ENCODE results near the gene AANAT. TPM values are rescaled to one million over a fixed set of nuclear protein-coding genes. Genes with fewer than 3 reads are reported as not detected.

The AANAT gene
- polyA plus RNA-seq, 2 of the 4 experiments (the other 2 are of a cell fraction) = 0.08 TPM; not detected in 1

DNA sequence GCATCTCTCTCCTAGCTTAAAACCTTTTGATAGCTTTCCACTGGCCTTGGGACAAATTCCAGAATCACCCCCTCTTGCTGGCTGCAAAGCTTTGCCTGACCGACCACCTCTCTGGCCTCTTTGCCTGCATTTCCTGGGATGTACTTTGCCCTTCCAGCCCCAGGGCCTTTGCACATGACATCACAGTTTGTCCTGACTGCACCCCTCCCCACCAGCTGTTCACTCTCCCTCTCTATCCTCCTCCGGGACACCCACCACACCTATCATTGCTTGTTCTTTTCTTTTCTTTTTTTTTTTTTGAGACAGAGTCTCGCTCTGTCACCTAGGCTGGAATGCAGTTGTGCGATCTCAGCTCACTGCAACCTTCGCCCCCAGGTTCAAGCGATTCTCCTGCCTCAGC lies 7.9 kb downstream of the AANAT start:
- no peaks in the 10 kb centered on the region for H3K9me3 ChIP-seq
- FAIRE-seq (no peak), ATAC-seq (no peak), DNase-seq (ENCODE audit: low read depth in 1 of 2, low spot score in 1 of 2) (no peak)
- no peak overlapping the region for H3K27ac ChIP-seq
- TF ChIP-seq KDM1A (IDR thresholded peaks at IDR 0.05; ENCODE audit: low read depth) = peak; percentile 56; the same call in 1 of the 2 replicates
- no peak for TF ChIP-seq PHF8 (IDR thresholded peaks at IDR 0.05; ENCODE audit: borderline replicate concordance, low read depth)
- 0 out of 2 replicates have a peak, but pooled peaks have one; percentile 33 for TF ChIP-seq RCOR1 (IDR thresholded peaks at IDR 0.05; ENCODE audit: low read depth, low read length)
- H3K4me3 ChIP-seq = no peak overlapping the region
- WGBS (ENCODE audit: missing lambda C conversion rate) = 91% methylated on average over 6 of the region's 6 CpGs
- H3K4me1 ChIP-seq = no peaks in the 10 kb centered on the region
- POLR2A ChIA-PET = no interaction called here
- no peak overlapping the region for H3K4me2 ChIP-seq
- CTCF ChIA-PET = interaction anchor here (0.8 to 64.5 kb wide), 7 partner anchors 13 to 172 kb away, joined by 3 to 1994 read pairs (median 4); partner anchors contain the start of genes AANAT, RHBDF2 and UBE2O

DNA sequence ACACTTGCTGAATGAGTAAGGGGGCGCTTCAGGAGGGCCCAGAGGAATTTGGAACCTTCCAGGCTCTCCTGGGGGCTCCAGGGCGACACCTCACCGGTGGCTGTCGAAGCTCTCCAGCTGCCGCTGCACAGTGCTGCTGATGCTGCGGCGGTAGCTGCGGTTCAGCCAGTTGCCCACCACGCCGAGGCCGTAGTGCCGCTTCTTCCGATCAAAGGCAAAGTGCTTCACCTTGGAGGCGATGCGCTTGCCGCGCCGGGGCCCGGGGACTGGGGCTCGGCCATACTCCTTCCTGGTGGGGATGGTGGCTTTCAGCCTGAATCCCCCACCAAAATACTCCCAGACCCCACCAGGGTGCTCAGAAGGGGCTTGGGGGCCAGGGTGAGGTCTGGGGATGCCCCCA lies 9.3 kb downstream of the AANAT start:
- WGBS (ENCODE audit: missing lambda C conversion rate) = 93% methylated on average over 20 of the region's 20 CpGs

More for the DNA sequence above, 9.3 kb downstream of the AANAT start:
- ChIA-PET POLR2A (no interaction called here), CTCF (interaction anchor here (2.1 to 64.5 kb wide), 3 partner anchors 14 to 68 kb away, joined by 12 to 1994 read pairs (median 1994); partner anchors contain the start of genes AANAT, RHBDF2 and UBE2O)
- DNase-seq (ENCODE audit: low read depth in 1 of 2, low spot score in 1 of 2) = no peak
- no peak for FAIRE-seq
- Histone ChIP-seq H3K27ac (no peak overlapping the region), H3K4me1 (no peaks in the 10 kb centered on the region), H3K4me2 (no peak overlapping the region), H3K9me3 (no peaks in the 10 kb centered on the region), H3K4me3 (no peak overlapping the region)
- no peak for ATAC-seq
- TF ChIP-seq RARB (CRISPR knock-in tag; IDR thresholded peaks at IDR 0.05) (no peak), HOXB5 (CRISPR knock-in tag; IDR thresholded peaks at IDR 0.05) (no peak), RAD21 (conservative IDR thresholded peaks at IDR 0.05 in 1 of 2, IDR thresholded peaks at IDR 0.05 in 1 of 2) (no peak), NFE2L2 (conservative IDR thresholded peaks at IDR 0.05; ENCODE audit: low read length) (no peak), MYC (IDR thresholded peaks at IDR 0.05; ENCODE audit: borderline replicate concordance, low read length) (no peak), KDM1A (IDR thresholded peaks at IDR 0.05; ENCODE audit: low read depth) (no peak), BCL3 (IDR thresholded peaks at IDR 0.05) (no peak), GATA3 (IDR thresholded peaks at IDR 0.05; ENCODE audit: borderline replicate concordance) (no peak), PHF8 (IDR thresholded peaks at IDR 0.05; ENCODE audit: borderline replicate concordance, low read depth) (no peak), ZFP36 (IDR thresholded peaks at IDR 0.05; ENCODE audit: borderline replicate concordance, partially characterized antibody) (no peak), HOXA7 (CRISPR knock-in tag; IDR thresholded peaks at IDR 0.05) (no peak), HDAC2 (IDR thresholded peaks at IDR 0.05) (no peak), NPAS2 (CRISPR knock-in tag; IDR thresholded peaks at IDR 0.05; ENCODE audit: borderline replicate concordance) (no peak), ESRRA (IDR thresholded peaks at IDR 0.05; ENCODE audit: borderline replicate concordance, low read length) (no peak), CHD4 (IDR thresholded peaks at IDR 0.05; ENCODE audit: borderline replicate concordance) (no peak), MAZ (IDR thresholded peaks at IDR 0.05; ENCODE audit: borderline replicate concordance, low read depth, low read length) (no peak), PBX3 (IDR thresholded peaks at IDR 0.05) (no peak), ZNF302 (CRISPR knock-in tag; IDR thresholded peaks at IDR 0.05) (no peak)
- TF ChIP-seq, protein P1, sequence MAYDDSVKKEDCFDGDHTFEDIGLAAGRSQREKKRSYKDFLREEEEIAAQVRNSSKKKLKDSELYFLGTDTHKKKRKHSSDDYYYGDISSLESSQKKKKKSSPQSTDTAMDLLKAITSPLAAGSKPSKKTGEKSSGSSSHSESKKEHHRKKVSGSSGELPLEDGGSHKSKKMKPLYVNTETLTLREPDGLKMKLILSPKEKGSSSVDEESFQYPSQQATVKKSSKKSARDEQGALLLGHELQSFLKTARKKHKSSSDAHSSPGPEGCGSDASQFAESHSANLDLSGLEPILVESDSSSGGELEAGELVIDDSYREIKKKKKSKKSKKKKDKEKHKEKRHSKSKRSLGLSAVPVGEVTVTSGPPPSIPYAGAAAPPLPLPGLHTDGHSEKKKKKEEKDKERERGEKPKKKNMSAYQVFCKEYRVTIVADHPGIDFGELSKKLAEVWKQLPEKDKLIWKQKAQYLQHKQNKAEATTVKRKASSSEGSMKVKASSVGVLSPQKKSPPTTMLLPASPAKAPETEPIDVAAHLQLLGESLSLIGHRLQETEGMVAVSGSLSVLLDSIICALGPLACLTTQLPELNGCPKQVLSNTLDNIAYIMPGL (CRISPR knock-in tag; IDR thresholded peaks at IDR 0.05; ENCODE audit: borderline replicate concordance) = no peak
- TF ChIP-seq, protein P2, sequence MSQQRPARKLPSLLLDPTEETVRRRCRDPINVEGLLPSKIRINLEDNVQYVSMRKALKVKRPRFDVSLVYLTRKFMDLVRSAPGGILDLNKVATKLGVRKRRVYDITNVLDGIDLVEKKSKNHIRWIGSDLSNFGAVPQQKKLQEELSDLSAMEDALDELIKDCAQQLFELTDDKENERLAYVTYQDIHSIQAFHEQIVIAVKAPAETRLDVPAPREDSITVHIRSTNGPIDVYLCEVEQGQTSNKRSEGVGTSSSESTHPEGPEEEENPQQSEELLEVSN (IDR thresholded peaks at IDR 0.05; ENCODE audit: borderline replicate concordance, low read depth) = no peak
